ENCODE measurements around the gene MYT1.

The MYT1 gene

GRCh38 chr20:64236137-64237088, 72.2 kb downstream of the MYT1 start:
- no peak for DNase-seq

- DNase-seq: no peak
These were observed 73.1 kb downstream of the MYT1 start for GRCh38 chr20:64237316-64237715.

GRCh38 chr20:64238115-64238825, 74.0 kb downstream of the MYT1 start:
- DNase-seq: no peak

GRCh38 chr20:64238851-64239387, 74.7 kb downstream of the MYT1 start:
- DNase-seq: no peak

- no peak for DNase-seq
These were observed 75.4 kb downstream of the MYT1 start for GRCh38 chr20:64239449-64240242.

GRCh38 chr20:64240243-64241015, 76.2 kb downstream of the MYT1 start:
- no peak for DNase-seq

- no peak for DNase-seq
These were observed 76.8 kb downstream of the MYT1 start for GRCh38 chr20:64241061-64241460.

GRCh38 chr20:64242003-64242796, 77.9 kb downstream of the MYT1 start:
- no peak for DNase-seq

- DNase-seq: no peak
These were observed 78.7 kb downstream of the MYT1 start for GRCh38 chr20:64242797-64243475.

- no peak for DNase-seq
These were observed 80.1 kb downstream of the MYT1 start for GRCh38 chr20:64244281-64244805.

- DNase-seq: no peak
These were observed 80.8 kb downstream of the MYT1 start for GRCh38 chr20:64244870-64245603.

GRCh38 chr20:64245746-64246595, 81.7 kb downstream of the MYT1 start:
- DNase-seq: no peak

GRCh38 chr20:64246616-64247306, 82.5 kb downstream of the MYT1 start:
- no peak for DNase-seq

- no peak for DNase-seq
These were observed 83.0 kb downstream of the MYT1 start for GRCh38 chr20:64247307-64247618.

GRCh38 chr20:64247970-64248841, 84.0 kb downstream of the MYT1 start:
- DNase-seq: no peak

GRCh38 chr20:64250027-64250426, 85.8 kb downstream of the MYT1 start:
- DNase-seq: no peak

- no peak for DNase-seq
These were observed 88.7 kb downstream of the MYT1 start for GRCh38 chr20:64253000-64253383.

Data from activated CD4-positive, CD25-positive, alpha-beta regulatory T cell (primary cell).